Measurements from ENCODE around the gene HTRA2.

HTRA2 gene

DNA sequence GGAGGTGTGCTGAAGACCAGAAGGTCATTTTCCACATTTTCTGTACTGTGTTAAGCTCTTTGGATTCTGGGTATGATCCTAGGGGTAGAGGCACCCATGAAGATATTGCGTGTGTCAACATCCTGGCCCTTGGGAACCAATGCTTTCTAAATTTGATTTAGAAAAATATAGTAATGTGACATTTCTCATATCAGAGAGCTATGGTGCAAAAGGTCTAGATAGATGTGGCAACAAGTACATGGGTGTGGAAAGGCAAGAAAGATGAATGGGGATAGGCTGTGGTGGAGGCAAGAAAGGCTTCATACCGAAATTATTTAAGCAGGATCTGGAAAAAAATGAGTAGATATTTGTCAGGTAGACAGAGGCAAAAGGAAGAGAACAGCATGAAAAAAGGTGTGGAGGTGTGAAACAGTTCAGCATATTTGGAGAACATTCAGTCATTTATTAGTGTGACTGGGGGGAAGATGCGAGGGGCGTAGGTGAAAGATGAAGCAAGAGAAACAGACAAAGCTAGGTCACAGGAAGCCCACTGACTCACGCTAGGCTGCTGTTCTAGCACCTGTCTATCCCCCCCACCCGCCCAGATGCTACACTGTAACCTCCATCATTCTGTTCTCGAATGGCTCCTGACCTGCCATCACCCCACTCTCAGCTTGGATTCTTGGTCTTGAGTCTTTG lies 36.5 kb downstream of the HTRA2 start:
- DNase-seq: no peak

DNA sequence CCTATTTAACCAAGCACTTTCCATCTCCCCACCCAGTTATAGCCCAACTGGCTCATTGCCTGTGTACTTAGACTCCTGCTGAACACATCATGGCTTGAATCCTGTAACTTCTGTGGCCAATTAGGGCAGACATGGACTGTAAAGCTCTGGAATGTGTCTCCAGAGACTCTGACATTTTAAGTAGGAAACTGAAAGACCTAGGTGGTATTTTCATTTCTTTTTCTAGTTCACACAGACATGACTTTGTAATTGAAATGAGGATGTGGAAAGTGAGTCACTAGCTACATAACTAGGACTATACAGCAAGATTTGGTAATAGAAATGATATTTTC lies 37.0 kb downstream of the HTRA2 start:
- DNase-seq: no peak

DNA sequence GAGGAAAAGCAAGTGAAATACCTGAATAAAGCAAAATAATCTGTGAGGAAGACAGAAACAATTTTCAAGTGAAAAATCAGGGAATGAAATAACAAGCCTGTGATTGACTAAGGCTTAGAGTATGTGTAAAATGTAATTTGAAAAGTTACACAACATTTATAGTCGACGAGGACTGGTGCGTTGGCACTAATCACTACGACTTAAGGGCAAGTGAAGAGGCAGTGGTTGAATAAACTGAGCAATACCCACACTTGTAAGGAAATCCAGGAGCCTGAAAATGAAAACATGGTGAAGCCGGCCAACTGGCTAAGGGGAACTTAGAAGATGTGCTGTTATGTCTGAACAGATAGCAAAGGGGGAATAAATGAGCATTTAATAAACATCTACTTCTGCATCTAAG lies 38.1 kb downstream of the HTRA2 start:
- DNase-seq: no peak

DNA sequence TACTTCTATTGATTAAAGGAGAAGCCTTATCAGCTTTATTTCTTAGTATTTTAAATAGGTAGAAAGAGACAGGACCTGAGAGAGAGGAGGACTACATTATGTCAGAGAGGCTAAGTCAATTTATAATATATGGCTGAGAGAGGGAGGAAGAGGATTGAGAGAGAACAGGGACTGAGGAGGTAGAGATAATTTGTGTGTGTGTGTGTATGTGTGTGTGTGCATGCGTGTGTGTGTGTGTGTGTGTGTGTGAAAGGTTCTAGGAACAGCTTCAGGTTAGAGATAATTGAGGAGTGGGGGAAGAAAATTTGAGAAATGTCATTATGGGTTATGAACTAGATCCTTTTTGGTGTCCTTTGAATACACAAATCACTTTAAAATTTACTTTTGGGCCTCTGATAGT lies 40.0 kb downstream of the HTRA2 start:
- DNase-seq: no peak

DNA sequence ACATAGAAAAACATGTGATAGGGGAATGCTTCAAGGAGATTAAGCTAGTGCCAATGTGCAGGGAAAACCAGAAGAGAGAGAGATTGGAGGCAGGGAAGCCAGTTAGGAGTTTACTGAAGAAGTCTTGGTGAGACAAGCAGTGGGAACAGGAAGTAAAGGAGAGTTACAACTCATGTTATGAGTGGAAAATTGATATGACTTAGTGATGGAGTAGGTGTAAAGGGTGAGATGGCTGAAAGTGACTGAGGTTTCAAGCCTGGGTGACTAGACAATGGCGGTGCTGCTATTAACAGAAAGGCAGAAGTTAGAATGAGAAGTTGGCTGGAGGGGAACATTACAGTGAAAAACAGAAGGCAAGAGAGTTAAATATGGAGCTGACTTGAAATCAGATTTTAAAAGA lies 41.3 kb downstream of the HTRA2 start:
- no peak for DNase-seq

DNA sequence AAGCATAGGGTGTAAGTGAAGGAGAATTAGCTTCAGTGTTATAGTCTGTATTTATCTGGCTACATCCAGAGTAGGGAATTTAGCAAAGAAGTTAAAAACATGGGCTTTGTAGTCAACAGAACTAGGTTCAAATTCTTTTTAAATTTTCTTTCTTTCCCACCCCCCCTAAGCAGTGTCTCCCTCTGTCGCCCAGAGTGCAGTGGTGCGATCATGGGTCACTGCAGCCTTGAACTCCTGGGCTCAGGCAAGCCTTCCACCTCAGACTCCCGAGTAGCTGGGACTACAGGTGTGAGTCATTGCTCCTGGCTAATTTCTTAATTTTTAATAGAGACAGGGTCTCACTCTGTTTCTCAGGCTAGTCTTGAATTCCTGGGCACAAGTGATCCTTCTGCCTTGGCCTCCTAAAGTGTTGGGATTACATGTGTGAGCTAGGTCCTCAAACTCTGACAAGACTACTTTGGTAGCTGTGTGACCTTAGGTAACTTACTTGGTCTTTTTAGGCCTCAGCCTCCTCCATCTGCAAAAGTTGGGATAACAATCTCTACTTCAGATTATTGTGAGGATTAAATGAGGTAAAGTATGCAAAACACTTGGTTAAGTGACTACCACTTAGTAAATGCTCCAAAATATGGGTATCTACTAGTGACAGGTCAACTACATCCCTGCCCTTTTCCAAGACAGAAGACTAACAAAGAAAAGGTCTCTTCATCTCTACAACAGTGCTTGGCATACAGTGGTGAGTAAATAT lies 42.6 kb downstream of the HTRA2 start:
- no peak for DNase-seq

DNA sequence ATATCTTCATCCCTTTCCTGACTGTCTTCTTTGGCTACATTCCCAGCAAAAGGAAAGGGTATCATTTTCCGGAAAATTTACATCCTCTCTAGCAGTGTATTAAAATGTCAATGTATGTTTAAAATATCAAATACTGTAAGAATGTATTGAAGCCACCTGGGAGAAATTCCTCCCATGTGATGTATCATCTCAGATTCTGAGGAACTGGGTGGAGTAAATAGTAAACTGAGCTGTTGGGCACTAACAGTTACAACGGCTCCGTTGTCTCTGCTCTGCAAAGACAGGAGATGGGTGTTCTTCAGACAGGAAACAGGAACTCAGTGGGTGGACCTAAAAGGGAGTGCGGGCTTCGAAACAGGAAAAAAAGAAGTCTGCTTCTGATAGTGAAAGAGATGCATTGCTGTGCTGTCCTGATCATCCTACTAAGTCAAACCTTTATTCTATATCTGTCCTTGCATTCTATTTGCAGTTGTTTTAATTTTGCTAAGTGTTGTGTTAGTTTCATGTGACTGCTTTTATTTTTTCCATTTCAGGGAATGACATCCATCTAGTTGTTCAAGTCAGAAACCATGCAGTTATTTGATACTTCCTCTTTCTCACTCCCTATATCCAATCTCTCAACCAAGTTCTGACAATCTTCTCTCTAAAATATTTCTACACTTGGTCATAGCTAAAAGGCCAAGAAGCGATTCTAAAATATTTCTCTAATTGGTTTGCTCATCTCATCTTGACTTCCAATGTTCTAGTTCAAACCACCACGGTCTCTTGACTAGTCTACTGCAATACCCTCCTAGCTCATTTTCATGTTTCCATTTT lies 44.2 kb downstream of the HTRA2 start:
- DNase-seq: no peak

DNA sequence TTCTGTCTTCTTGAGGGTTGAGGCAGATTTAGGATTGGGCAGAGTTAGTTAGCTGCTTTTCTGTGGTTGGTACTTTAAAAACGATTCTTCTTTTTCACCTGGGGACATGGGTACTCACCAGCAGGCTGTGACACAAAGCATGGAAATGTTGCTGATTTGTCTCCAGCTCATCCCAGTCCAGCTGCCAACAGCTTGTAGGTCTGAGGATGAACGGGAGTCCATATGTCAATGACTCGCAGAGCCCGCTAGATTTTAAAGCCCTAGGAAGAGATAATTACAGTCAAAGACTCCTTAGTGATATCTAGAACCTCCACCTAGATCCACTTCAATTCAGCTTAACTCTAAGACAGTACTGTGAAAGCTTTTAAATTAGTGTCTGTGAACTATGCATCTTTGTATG lies 45.6 kb downstream of the HTRA2 start:
- no peak for DNase-seq

DNA sequence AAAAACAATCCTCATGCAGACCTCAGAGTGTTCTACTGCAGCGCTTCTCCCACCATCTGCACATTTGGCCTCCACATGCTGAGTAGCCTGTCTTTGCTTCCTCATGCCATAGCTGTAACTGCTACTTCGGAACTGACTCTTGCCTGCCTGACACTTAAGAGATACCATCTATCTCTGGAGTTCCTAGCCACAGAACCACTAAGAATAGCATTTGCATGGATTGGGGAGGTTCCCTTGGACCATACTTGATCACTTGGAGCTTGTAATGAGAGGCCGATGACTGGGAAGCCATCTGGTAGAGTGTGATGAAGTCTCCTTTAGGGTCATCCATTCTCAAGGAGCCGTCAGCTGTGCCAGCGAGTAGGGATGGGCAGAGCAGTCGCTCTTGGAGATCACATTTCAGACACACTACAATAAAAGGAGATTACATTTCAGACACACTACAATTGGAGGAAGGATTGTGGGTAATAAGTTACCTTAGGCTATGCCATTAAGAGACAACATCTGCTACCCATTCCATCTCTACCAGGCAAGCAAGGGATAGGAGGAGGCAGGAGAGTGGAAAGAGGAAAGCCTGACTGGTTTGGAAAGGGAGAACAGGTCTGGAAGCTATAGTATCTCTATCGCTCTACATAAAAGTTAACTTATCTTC lies 46.6 kb downstream of the HTRA2 start:
- no peak for DNase-seq

DNA sequence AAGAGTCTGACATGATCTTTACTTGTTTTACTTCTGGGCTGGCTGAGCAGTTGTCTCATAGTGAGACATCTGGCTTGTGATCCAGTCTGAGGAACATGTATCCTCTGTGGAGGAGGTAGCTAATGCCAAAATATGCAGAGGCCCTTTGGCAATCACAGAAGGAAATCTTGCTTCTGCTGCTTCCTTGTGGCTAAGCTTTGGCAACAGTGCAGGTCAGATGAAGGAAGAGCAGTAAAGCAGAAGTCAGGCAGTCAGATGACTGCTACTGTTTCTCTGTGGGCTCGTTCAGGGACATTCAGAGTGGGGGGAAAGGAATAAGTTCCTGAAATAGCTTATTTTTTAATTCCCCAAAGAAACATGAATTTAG lies 47.1 kb downstream of the HTRA2 start:
- DNase-seq: no peak

DNA sequence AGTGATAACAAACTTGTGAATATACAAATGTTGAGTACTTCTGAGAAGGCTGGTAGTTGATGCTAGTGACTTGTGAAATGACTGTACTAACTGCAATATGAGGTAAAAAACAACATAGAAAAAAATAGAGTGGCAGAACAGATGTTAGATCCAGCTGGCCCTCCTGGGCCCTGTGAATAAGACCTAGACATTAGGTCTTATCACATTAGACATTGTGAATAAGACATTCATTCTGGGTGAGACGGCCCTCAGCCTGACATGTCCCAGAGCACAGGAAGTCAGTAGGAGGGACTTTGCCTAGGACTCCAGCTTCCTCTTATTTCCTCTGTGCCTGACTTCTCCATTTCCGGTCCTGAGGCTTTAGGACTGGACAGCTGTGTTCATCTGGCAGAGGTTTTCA lies 47.7 kb downstream of the HTRA2 start:
- DNase-seq: no peak

DNA sequence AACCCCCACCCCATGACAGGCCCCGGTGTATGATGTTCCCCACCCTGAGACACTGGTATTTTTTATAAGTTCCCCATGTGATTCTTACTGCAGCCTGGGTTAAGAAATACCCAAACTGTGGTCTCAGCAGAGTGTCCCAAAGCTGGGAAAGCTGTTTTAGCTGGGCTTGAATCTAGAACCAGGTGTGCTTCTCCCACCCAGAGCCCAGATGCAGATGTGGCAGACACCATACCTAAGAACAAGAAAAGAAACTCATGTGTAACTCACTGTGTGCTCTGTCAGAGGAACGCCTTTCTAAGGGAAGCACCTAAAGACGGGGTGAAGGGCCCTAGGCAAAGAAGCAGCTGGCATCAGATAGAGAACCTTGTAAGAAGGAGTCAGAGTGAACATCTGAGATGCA lies 48.7 kb downstream of the HTRA2 start:
- DNase-seq: no peak

DNA sequence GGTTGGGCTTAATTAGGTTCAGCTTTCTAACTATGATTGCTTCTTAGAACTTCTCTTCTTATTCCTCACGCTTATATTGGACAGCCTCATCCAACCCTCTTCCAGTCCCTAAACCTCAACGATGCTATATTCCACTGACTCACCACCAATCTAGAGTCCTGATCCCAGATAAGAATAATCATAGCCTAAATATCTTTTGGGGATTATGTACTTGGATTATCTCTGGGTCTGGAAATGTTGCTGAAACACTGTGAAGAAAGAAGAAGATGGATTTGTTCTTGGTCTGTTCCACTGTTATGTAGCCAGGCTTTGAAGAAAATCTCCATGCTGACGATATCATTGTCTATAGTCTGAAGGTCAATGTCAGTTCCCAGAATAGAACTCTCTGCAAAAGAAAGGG lies 51.7 kb downstream of the HTRA2 start:
- DNase-seq: no peak

DNA sequence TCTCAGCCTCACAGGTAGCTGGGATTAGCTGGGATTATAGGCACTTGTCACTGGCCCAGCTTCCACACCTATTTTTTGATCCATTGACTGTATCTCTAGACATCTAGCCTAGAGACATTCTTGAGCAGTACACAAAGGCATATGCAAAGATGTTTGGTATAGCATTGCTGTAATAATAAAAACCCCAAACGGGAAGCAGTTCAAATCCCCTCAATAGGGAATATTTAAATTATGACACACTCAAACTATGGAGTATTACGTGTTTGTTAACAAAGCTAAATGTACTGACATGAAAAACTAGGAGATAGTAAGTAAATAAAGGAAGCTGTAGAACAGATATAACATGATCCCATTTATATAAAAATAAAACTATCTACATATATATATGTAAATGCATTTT lies 52.5 kb downstream of the HTRA2 start:
- DNase-seq: no peak
